Stimulated activated CD4-positive, alpha-beta T cell treated with anti-CD3 and anti-CD28 coated beads, Interleukin-4, amount 100 ng/mL, for 48 hours (primary cell): ENCODE data around the gene APELA.
"Not testable (repeated sequence)": the region's sequence is repeated elsewhere in the genome, so short reads cannot be mapped to it uniquely, and the experiment has no call there.

ENCODE experiments used
- DNase-seq, 2 donors: peaks; one replicate each; pipeline ENCODE4 v3.0.0-alpha.2; 2020; ENCODE audit warnings: low read depth in 2 of 2

The APELA gene

GRCh38 chr4:164926301-164926700 is 49.3 kb downstream of the APELA start:
- DNase-seq: no peak

GRCh38 chr4:164927101-164927500 is 50.1 kb downstream of the APELA start:
- not testable (repeated sequence) for DNase-seq

GRCh38 chr4:164930647-164931046 is 53.7 kb downstream of the APELA start:
- DNase-seq: no peak

GRCh38 chr4:164931551-164932324 is 54.8 kb downstream of the APELA start:
- no peak for DNase-seq

GRCh38 chr4:164933244-164933643 is 56.3 kb downstream of the APELA start:
- DNase-seq: no peak

GRCh38 chr4:164935363-164935762 is 58.4 kb downstream of the APELA start:
- no peak for DNase-seq

GRCh38 chr4:164935865-164936606 is 59.1 kb downstream of the APELA start:
- DNase-seq: not testable (repeated sequence)

- no peak for DNase-seq
Observed at GRCh38 chr4:164937576-164938270, 60.7 kb downstream of the APELA start.

GRCh38 chr4:164943192-164943591 is 66.2 kb downstream of the APELA start:
- no peak for DNase-seq

GRCh38 chr4:164945146-164945545 is 68.2 kb downstream of the APELA start:
- no peak for DNase-seq

- no peak for DNase-seq
Observed at GRCh38 chr4:164946810-164947209, 69.8 kb downstream of the APELA start.
